Astrocyte (in vitro differentiated cells and primary cell): ENCODE results near the gene OR13H1.

Source experiments
- EZH2 ChIP-seq: IDR thresholded peaks from 2 replicates; pipeline ENCODE4 v1.6.1; 2012; ENCODE audit warnings: mild to moderate bottlenecking, low read length, inconsistent platforms; ENCODE audit not compliant: insufficient read depth
- TF ChIP-seq, protein P1 (sequence below): IDR thresholded peaks from 2 replicates; pipeline ENCODE4 v1.5.1; 2011; ENCODE audit warnings: low read depth, mild to moderate bottlenecking, inconsistent platforms, low read length, moderate library complexity; ENCODE audit not compliant: insufficient read depth

- TF ChIP-seq, protein P1, sequence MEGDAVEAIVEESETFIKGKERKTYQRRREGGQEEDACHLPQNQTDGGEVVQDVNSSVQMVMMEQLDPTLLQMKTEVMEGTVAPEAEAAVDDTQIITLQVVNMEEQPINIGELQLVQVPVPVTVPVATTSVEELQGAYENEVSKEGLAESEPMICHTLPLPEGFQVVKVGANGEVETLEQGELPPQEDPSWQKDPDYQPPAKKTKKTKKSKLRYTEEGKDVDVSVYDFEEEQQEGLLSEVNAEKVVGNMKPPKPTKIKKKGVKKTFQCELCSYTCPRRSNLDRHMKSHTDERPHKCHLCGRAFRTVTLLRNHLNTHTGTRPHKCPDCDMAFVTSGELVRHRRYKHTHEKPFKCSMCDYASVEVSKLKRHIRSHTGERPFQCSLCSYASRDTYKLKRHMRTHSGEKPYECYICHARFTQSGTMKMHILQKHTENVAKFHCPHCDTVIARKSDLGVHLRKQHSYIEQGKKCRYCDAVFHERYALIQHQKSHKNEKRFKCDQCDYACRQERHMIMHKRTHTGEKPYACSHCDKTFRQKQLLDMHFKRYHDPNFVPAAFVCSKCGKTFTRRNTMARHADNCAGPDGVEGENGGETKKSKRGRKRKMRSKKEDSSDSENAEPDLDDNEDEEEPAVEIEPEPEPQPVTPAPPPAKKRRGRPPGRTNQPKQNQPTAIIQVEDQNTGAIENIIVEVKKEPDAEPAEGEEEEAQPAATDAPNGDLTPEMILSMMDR: no peak
- TF ChIP-seq EZH2: no peak
Measured at GRCh38 chrX:131521824-131522223, 22.1 kb upstream of the OR13H1 start.
